ENCODE results near the gene AK9. TPM values are rescaled to one million over a fixed set of nuclear protein-coding genes. Genes with fewer than 3 reads are reported as not detected.

Gene AK9
- total and polyA plus RNA-seq, 9 donors, result 4.8 to 10.5 (median 6.5) TPM

DNA sequence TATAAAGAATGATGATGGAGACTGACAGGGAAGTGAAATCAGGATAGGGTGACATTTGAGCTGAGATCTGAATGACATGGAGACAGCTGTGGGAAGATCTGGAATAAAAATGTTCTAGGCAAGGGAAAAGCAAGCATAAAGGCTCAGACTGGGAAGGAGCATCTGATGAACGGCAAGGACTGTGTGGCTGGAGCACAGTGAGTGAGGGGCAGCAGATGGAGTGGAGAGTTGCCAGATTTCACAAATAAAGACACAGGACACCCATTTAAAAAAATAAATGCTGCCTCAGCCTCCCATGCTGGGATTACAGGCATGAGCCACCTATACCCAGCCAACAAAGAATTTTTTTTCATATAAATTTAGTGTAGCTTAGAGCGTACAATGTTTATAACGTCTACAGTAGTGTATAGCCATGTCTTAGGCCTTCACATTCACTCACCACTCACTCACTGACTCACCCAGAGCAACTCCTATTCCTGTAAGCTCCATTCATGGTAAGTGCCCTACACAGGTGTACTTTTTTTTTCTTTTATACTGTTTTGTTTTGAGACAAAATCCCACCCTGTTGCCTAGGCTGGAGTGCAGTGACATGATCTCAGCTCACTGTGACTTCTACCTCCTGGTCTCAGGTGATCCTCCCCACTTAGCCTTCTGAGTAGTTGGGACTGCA is 205.6 kb downstream of the AK9 start:
- no CpG with 5 or more reads among the region's 3 CpGs for WGBS (ENCODE audit: insufficient coverage)
- Histone ChIP-seq H3K9me3 (replicated peaks; ENCODE audit: control insufficient read depth, low read depth, low read length) (no peaks in the 10 kb centered on the region), H3K27me3 (ENCODE audit: control insufficient read depth, insufficient read depth, low read length) (no peaks in the 10 kb centered on the region), H3K4me1 (ENCODE audit: control insufficient read depth, insufficient read depth, low read length) (peaks cover 18% of the 10 kb centered on the region), H3K36me3 (ENCODE audit: control insufficient read depth, insufficient read depth, low read length) (peaks cover 11% of the 10 kb centered on the region), H3K4me3 (ENCODE audit: low read length) (no peak overlapping the region), H3K27ac (ENCODE audit: low read length) (peak overlapping the region; percentile 32)
- DNase-seq, result peak; percentile 43

DNA sequence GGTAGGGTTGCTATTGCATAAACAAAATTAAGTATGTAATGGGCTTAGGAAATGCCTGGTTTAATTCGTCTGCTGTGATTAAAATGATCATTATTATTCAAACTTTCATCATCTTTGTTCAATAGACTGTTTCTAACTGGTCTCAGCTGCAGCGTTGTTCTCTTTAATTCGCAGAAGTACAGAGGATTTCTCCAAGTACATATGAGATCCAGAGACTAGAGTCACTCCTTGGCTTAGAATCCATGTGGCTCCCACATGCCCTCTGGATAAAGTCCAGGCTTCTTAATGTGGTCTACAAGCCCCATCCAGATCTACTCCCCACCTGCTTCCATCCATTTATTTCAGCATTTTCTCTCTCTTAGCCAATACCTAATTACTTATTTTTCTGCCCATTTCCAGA is 206.9 kb downstream of the AK9 start:
- H3K4me3 ChIP-seq (ENCODE audit: low read length), result no peak overlapping the region
- H3K27ac ChIP-seq (ENCODE audit: low read length), result peak overlapping the region; percentile 64
- WGBS (ENCODE audit: insufficient coverage), result 41% methylated on average over 2 of the region's 3 CpGs
- H3K9me3 ChIP-seq (replicated peaks; ENCODE audit: control insufficient read depth, low read depth, low read length), result no peaks in the 10 kb centered on the region
- peaks cover 18% of the 10 kb centered on the region for H3K4me1 ChIP-seq (ENCODE audit: control insufficient read depth, insufficient read depth, low read length)
- peaks cover 19% of the 10 kb centered on the region for H3K36me3 ChIP-seq (ENCODE audit: control insufficient read depth, insufficient read depth, low read length)
- H3K27me3 ChIP-seq (ENCODE audit: control insufficient read depth, insufficient read depth, low read length), result no peaks in the 10 kb centered on the region
- peak; percentile 72 for DNase-seq

DNA sequence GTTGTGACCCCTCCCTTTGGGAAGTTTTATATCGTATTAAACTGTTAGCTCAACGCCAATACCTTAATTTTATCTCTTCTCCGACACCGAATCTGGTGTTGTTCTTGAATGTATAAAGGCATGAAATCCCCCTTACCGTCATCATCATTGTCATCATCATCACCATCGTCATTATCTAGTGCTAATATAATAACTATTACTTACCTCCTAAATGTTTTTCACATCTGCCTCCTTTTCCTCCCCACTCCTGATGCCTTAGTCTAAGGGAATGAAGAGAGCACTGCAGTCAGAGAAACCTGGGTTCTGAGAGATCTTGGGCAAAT is 207.3 kb downstream of the AK9 start:
- Histone ChIP-seq H3K27me3 (ENCODE audit: control insufficient read depth, insufficient read depth, low read length) (no peaks in the 10 kb centered on the region), H3K4me1 (ENCODE audit: control insufficient read depth, insufficient read depth, low read length) (peaks cover 18% of the 10 kb centered on the region), H3K4me3 (ENCODE audit: low read length) (peak overlapping the region; percentile 44), H3K9me3 (replicated peaks; ENCODE audit: control insufficient read depth, low read depth, low read length) (no peaks in the 10 kb centered on the region), H3K36me3 (ENCODE audit: control insufficient read depth, insufficient read depth, low read length) (peaks cover 19% of the 10 kb centered on the region), H3K27ac (ENCODE audit: low read length) (peak overlapping the region; percentile 64)
- no peak for DNase-seq
- no CpG with 5 or more reads among the region's 6 CpGs for WGBS (ENCODE audit: insufficient coverage)

DNA sequence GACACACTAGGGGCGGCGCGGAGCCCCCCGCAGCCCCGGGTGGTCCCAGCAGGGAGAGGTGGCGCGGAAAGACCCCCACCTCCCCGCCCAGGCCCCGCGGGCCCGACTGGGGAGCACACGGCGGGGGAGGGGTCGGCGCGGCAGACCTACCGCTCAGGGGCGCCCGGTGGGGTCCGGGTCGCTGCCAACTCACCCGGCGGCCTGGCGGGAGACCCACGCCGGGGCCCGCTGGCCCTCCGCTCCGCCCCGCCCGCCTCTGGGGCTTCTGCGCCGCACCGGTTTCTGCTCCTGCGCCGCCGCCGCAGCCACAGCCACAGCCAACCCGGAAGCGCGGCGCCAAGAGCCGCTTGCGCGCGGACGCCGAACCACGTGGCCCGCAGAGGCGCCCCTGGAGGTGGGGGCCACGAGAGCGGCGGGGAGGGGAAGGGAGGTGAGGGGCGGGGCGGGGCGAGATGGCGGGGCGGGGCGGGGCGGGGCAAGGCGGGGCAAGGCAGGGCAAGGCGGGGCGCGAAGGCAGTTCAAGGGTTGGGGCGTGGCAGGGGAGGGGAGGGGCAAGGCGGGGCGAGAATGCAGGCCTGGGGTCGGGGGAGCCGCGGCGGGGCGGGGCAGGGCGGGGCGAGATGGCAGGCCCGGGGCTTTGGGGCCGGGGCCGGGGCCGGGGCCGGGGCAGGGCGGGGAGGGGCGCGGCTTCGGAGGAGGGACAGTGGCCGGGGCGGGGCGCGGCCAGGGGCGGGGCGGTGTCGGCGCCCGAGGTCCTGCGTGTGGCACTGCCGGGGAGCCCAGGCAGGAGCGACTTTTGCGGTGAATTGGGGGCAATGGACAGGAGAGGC is 207.9 kb downstream of the AK9 start, which contains the start of gene ZBTB24:
TSS of gene ZBTB24 (minus strand) at position 315 of the 830 bp plus-strand sequence. CDS start 1,193 bp downstream, outside the sequence.
- peak within 1 kb of the TSS; percentile 64 for H3K27ac ChIP-seq (ENCODE audit: low read length)
- no peaks in the 10 kb centered on the region for H3K9me3 ChIP-seq (replicated peaks; ENCODE audit: control insufficient read depth, low read depth, low read length)
- H3K4me1 ChIP-seq (ENCODE audit: control insufficient read depth, insufficient read depth, low read length), result peaks cover 18% of the 10 kb centered on the region
- peak; percentile 95 for DNase-seq
- WGBS (ENCODE audit: insufficient coverage), result under 1% methylated on average over 38 of the region's 97 CpGs
- H3K36me3 ChIP-seq (ENCODE audit: control insufficient read depth, insufficient read depth, low read length), result peaks cover 19% of the 10 kb centered on the region
- peak within 1 kb of the TSS; percentile 62 for H3K4me3 ChIP-seq (ENCODE audit: low read length)
- no peaks in the 10 kb centered on the region for H3K27me3 ChIP-seq (ENCODE audit: control insufficient read depth, insufficient read depth, low read length)

DNA sequence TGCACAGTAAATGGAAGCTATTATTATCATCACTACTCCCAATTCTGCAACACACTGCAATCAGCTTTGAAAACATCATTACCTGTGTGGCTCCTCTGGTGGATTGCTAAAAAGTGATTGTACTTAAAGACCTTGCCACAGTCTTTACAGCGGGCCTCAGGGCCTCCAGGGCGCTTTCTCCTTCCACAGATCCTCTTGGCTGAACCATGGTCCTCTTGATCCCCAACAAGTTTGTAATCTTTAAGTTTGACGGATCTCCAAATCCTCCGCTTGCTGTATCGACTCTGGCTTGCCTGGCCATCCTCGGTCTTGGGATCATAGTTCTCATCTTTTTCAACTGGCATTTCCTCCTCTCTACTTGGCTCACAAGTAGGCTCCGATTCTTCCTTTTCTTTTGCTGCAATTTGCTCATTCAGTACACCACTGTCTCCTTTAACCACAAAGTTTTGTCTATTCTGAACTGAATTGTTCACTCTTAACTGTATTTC is 210.0 kb downstream of the AK9 start:
- DNase-seq, result no peak
- peaks cover 18% of the 10 kb centered on the region for H3K4me1 ChIP-seq (ENCODE audit: control insufficient read depth, insufficient read depth, low read length)
- no peaks in the 10 kb centered on the region for H3K9me3 ChIP-seq (replicated peaks; ENCODE audit: control insufficient read depth, low read depth, low read length)
- peaks cover 29% of the 10 kb centered on the region for H3K36me3 ChIP-seq (ENCODE audit: control insufficient read depth, insufficient read depth, low read length)
- WGBS (ENCODE audit: insufficient coverage), result 93% methylated on average over 7 of the region's 7 CpGs
- no peaks in the 10 kb centered on the region for H3K27me3 ChIP-seq (ENCODE audit: control insufficient read depth, insufficient read depth, low read length)
- H3K27ac ChIP-seq (ENCODE audit: low read length), result no peak overlapping the region
- no peak overlapping the region for H3K4me3 ChIP-seq (ENCODE audit: low read length)

DNA sequence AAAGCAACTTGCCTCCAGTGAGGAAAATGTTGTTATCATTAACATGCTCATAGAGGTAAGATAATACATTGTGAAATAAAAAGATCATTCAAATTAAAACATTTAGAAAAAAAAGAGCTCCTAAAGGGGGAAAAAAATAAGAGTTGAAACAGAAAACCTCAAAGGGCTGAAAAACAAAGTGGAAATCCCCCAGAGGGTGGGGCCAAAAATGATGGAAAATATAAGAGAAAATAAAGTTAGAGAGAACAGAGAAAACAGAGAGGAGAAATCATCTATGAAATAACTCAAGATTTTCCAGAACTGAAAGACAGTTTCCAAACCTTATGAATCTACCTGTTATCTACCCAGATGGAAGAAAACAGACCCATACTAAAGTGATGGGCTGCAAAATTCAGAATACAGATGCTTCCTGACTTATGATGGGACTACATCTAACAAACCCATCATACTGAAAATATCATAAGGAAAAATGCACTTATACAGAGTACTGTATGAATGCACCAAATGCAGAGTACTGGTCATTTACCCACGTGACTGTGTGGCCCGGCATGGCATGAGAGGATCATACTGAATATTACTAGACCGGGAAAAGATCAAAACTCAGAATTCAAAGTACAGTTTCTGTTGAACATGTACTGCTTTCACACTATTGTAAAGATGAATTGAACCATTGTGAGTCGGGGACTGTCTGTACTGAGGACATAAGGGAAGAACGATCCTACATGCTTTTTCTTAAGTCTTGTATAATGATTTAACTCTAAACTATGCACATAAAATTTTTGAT is 212.0 kb downstream of the AK9 start:
- Histone ChIP-seq H3K9me3 (replicated peaks; ENCODE audit: control insufficient read depth, low read depth, low read length) (no peaks in the 10 kb centered on the region), H3K27me3 (ENCODE audit: control insufficient read depth, insufficient read depth, low read length) (no peaks in the 10 kb centered on the region), H3K4me3 (ENCODE audit: low read length) (no peak overlapping the region), H3K4me1 (ENCODE audit: control insufficient read depth, insufficient read depth, low read length) (peaks cover 11% of the 10 kb centered on the region), H3K36me3 (ENCODE audit: control insufficient read depth, insufficient read depth, low read length) (peaks cover 44% of the 10 kb centered on the region), H3K27ac (ENCODE audit: low read length) (no peak overlapping the region)
- no CpG with 5 or more reads among the region's 5 CpGs for WGBS (ENCODE audit: insufficient coverage)
- DNase-seq, result no peak

DNA sequence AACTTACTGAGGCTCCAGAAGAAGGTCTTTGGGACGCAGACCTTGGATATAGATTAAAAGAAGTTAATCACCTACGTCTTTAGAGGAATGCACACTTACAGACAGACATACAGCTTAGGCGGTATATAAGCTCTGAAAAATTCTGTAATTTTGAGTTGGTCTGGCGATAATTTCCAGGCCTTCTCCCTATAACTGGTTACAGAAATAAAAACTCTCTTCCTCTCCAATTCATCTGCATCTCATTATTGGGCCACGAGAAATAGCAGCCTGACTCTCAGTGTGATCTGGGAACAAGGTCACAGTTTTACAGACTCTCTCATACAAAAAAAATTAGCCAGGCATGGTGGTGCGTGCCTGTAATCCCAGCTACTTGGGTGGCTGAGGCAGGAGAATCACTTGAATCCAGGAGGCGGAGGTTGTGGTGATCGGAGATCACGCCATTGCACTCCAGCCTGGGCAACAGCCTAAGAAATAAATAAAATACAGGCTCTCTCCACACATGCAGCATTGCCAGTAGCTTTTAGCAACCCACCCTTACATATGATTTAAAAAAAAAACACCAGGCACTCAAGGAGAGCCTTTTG is 212.7 kb downstream of the AK9 start:
- H3K36me3 ChIP-seq (ENCODE audit: control insufficient read depth, insufficient read depth, low read length), result peaks cover 49% of the 10 kb centered on the region
- H3K4me1 ChIP-seq (ENCODE audit: control insufficient read depth, insufficient read depth, low read length), result peaks cover 10% of the 10 kb centered on the region
- DNase-seq, result no peak
- no peak overlapping the region for H3K27ac ChIP-seq (ENCODE audit: low read length)
- H3K9me3 ChIP-seq (replicated peaks; ENCODE audit: control insufficient read depth, low read depth, low read length), result no peaks in the 10 kb centered on the region
- no peaks in the 10 kb centered on the region for H3K27me3 ChIP-seq (ENCODE audit: control insufficient read depth, insufficient read depth, low read length)
- WGBS (ENCODE audit: insufficient coverage), result 74% methylated on average over 3 of the region's 9 CpGs
- no peak overlapping the region for H3K4me3 ChIP-seq (ENCODE audit: low read length)

DNA sequence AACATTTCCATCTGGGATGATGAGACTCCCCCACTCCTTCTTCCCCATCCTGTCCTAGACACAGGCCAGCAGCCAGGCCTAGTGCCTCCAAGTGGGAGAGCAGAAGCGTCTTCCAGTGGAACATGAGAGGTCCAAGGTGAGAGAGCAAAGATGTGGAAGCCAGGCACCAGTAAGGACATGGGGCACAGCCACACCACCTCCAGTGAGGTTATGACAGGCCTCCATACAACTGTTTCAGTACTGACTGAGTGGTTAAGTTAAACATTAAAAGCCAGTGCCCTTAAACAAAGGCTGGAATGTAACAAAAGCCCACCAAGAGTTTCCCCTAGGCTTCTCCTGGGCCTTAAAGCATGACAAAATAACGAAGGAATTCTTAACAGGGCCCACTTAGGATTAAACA is 213.3 kb downstream of the AK9 start:
- Histone ChIP-seq H3K9me3 (replicated peaks; ENCODE audit: control insufficient read depth, low read depth, low read length) (no peaks in the 10 kb centered on the region), H3K27me3 (ENCODE audit: control insufficient read depth, insufficient read depth, low read length) (no peaks in the 10 kb centered on the region), H3K27ac (ENCODE audit: low read length) (no peak overlapping the region), H3K4me3 (ENCODE audit: low read length) (no peak overlapping the region), H3K4me1 (ENCODE audit: control insufficient read depth, insufficient read depth, low read length) (peaks cover 10% of the 10 kb centered on the region), H3K36me3 (ENCODE audit: control insufficient read depth, insufficient read depth, low read length) (peaks cover 55% of the 10 kb centered on the region)
- WGBS (ENCODE audit: insufficient coverage), result 60% methylated on average over 1 of the region's 2 CpGs
- DNase-seq, result no peak

DNA sequence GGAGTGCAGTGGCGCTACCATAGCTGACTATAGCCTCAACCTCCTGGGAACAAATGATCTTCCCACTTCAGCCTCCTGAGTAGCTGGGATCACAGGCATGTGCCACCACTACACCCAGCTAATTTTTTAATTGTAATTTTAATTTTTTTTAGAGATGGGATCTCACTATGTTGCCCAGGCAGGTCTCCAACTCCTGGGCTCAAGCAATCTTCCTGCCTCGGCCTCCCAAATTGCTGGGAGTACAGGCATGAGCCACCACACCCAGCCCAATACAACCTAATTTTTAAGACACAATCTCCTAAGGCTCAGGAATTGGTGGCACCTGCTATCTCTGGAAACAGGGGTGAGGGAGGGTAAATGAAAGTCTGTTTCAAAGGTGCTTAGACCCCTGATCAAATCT is 213.8 kb downstream of the AK9 start:
- H3K4me3 ChIP-seq (ENCODE audit: low read length), result no peak overlapping the region
- H3K27ac ChIP-seq (ENCODE audit: low read length), result no peak overlapping the region
- H3K36me3 ChIP-seq (ENCODE audit: control insufficient read depth, insufficient read depth, low read length), result peaks cover 60% of the 10 kb centered on the region
- no peaks in the 10 kb centered on the region for H3K27me3 ChIP-seq (ENCODE audit: control insufficient read depth, insufficient read depth, low read length)
- no peak for DNase-seq
- peaks cover 8% of the 10 kb centered on the region for H3K4me1 ChIP-seq (ENCODE audit: control insufficient read depth, insufficient read depth, low read length)
- WGBS (ENCODE audit: insufficient coverage), result no CpG with 5 or more reads among the region's 2 CpGs
- H3K9me3 ChIP-seq (replicated peaks; ENCODE audit: control insufficient read depth, low read depth, low read length), result no peaks in the 10 kb centered on the region
